Measurements from ENCODE around the gene ADAM11.

DNA sequence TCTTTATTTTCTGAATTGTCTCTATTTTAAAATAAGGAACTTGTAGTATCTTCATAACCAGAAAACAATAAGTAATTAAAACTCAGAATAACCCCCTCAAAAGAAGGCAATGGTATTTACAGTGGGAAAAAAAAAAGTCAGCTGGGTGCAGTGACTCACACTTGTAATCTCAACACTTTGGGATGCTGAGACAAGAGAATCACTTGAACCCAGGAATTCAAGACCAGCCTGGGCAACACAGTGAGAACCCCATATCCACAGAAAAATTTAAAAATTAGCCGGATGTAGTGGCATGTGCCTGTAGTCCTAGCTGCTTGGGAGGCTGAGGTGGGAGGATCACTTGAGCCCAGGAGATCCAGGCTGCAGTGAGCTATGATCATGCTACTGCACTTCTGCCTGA is 33.5 kb downstream of the ADAM11 start:
- TF ChIP-seq, protein P1, sequence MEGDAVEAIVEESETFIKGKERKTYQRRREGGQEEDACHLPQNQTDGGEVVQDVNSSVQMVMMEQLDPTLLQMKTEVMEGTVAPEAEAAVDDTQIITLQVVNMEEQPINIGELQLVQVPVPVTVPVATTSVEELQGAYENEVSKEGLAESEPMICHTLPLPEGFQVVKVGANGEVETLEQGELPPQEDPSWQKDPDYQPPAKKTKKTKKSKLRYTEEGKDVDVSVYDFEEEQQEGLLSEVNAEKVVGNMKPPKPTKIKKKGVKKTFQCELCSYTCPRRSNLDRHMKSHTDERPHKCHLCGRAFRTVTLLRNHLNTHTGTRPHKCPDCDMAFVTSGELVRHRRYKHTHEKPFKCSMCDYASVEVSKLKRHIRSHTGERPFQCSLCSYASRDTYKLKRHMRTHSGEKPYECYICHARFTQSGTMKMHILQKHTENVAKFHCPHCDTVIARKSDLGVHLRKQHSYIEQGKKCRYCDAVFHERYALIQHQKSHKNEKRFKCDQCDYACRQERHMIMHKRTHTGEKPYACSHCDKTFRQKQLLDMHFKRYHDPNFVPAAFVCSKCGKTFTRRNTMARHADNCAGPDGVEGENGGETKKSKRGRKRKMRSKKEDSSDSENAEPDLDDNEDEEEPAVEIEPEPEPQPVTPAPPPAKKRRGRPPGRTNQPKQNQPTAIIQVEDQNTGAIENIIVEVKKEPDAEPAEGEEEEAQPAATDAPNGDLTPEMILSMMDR (tag by site-specific recombination; IDR thresholded peaks at IDR 0.05), result no peak
- TF ChIP-seq, protein P2, sequence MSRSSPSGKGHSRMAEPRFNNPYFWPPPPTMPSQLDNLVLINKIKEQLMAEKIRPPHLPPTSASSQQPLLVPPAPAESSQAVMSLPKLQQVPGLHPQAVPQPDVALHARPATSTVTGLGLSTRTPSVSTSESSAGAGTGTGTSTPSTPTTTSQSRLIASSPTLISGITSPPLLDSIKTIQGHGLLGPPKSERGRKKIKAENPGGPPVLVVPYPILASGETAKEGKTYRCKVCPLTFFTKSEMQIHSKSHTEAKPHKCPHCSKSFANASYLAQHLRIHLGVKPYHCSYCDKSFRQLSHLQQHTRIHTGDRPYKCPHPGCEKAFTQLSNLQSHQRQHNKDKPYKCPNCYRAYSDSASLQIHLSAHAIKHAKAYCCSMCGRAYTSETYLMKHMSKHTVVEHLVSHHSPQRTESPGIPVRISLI (tag by site-specific recombination; IDR thresholded peaks at IDR 0.05), result no peak
- TF ChIP-seq ZNF266 (tag by site-specific recombination; IDR thresholded peaks at IDR 0.05; ENCODE audit: low read depth) (no peak), ZNF311 (tag by site-specific recombination; IDR thresholded peaks at IDR 0.05; ENCODE audit: borderline replicate concordance) (no peak), ZNF544 (tag by site-specific recombination; IDR thresholded peaks at IDR 0.05) (no peak), ZBTB21 (tag by site-specific recombination; IDR thresholded peaks at IDR 0.05) (no peak), GLI4 (tag by site-specific recombination; IDR thresholded peaks at IDR 0.05) (no peak)
